ENCODE measurements around the gene ATP2A3.

- TF ChIP-seq POLR2A (IDR thresholded peaks at IDR 0.05) (no peak), POLR2AphosphoS5 (IDR thresholded peaks at IDR 0.05) (no peak), CTCF (IDR thresholded peaks at IDR 0.05) (no peak), EP300 (IDR thresholded peaks at IDR 0.05; ENCODE audit: low read depth) (no peak)
These were observed 53.6 kb downstream of the ATP2A3 start for GRCh38 chr17:3910420-3911270.

Measured in transverse colon (tissue), 4 donors.